A549 (cell line): ENCODE data around the gene ITPRIPL1. TPM values are rescaled to one million over a fixed set of nuclear protein-coding genes. Genes with fewer than 3 reads are reported as not detected.

ENCODE experiments used
- ATAC-seq, 2 experiments: fragments of 200-7000 bp in 1 of 2; fragments of >200 bp in 1 of 2; cut with Nextera tagmentation in 1 of 2; cut with Tn5 transposase in 1 of 2; 3 replicates each; pipeline versions ENCODE4 v1.8.0 to v1.9.1; 2018 to 2020; ENCODE audit warnings: mild to moderate bottlenecking in 1 of 2, moderate library complexity in 1 of 2
- CTCF ChIA-PET: fragments of 300-600 bp; sonication (Branson Sonifier 250); formaldehyde crosslinking; extraction: SDS; loops from one replicate; lab custom pipeline; 2021; ENCODE audit warnings: antibody characterized with exemption, inconsistent platforms; lab: Yijun Ruan, JAX
- POLR2A ChIA-PET: fragments of 350-600 bp; formaldehyde crosslinking; extraction: SDS; loops from one replicate; lab custom pipeline; 2021; ENCODE audit warnings: antibody characterized with exemption, inconsistent platforms; lab: Yijun Ruan, JAX
- DNase-seq, 2 experiments: peaks; one replicate each; pipeline versions ENCODE4 v3.0.0 to v3.0.0-alpha.2; 2011 to 2016; ENCODE audit warnings: low read depth in 1 of 2, low spot score in 1 of 2
- FAIRE-seq: peaks from 2 replicates; lab custom pipeline; 2011; peaks lifted over from hg19 to GRCh38; lab: Jason Lieb, UNC
- H3K27ac ChIP-seq, 2 experiments: fragments of >200 bp; sonication (Bioruptor Twin); formaldehyde crosslinking; 3 replicates each; pipeline ENCODE4 v1.5.1; 2016 to 2017
- H3K4me1 ChIP-seq: fragments of >200 bp; sonication (Bioruptor Twin); formaldehyde crosslinking; 3 replicates; pipeline ENCODE4 v1.6.1; 2016
- H3K4me2 ChIP-seq: fragments of >200 bp; sonication (Bioruptor Twin); formaldehyde crosslinking; 3 replicates; pipeline ENCODE4 v1.6.1; 2016
- H3K4me3 ChIP-seq: fragments of >200 bp; sonication (Bioruptor Twin); formaldehyde crosslinking; 3 replicates; pipeline ENCODE4 v1.5.1; 2016
- H3K9me3 ChIP-seq: fragments of >200 bp; sonication (Bioruptor Twin); formaldehyde crosslinking; 3 replicates; pipeline ENCODE4 v1.6.1; 2016
- ATOH8 ChIP-seq: fragments of 250-450 bp; sonication (Bioruptor Pico); IDR thresholded peaks from 2 replicates; pipeline ENCODE4 v1.5.0; 2020; ENCODE audit warnings: low read depth, mild to moderate bottlenecking, moderate library complexity
- CBX2 ChIP-seq: fragments of 200-600 bp; sonication (generic); IDR thresholded peaks from 2 replicates; pipeline ENCODE4 v1.6.1; 2016; ENCODE audit warnings: low read depth, mild to moderate bottlenecking, borderline replicate concordance
- CBX8 ChIP-seq: fragments of 200-600 bp; sonication (generic); IDR thresholded peaks from 2 replicates; pipeline ENCODE4 v1.6.1; 2016
- E2F6 ChIP-seq: IDR thresholded peaks from 2 replicates; pipeline ENCODE4 v1.6.1; 2012; ENCODE audit warnings: low read depth, borderline replicate concordance
- EHMT2 ChIP-seq: fragments of 200-600 bp; sonication (generic); IDR thresholded peaks from 2 replicates; pipeline ENCODE4 v1.6.1; 2016; ENCODE audit warnings: antibody characterized with exemption, low read depth, mild to moderate bottlenecking, moderate library complexity
- EP300 ChIP-seq, 2 experiments: fragments of >200 bp; sonication (Bioruptor Twin); formaldehyde crosslinking; IDR thresholded peaks; 2 replicates in 1 of 2; 3 replicates in 1 of 2; pipeline ENCODE4 v1.6.1; 2016 to 2017
- ESRRA ChIP-seq: fragments of 150-350 bp; IDR thresholded peaks from 2 replicates; pipeline ENCODE4 v1.6.1; 2014; ENCODE audit warnings: mild to moderate bottlenecking, low read length, borderline replicate concordance
- HDAC2 ChIP-seq: fragments of 200-600 bp; sonication (generic); IDR thresholded peaks from 2 replicates; pipeline ENCODE4 v1.6.1; 2016
- HMGXB4 ChIP-seq: fragments of 250-450 bp; sonication (Bioruptor Pico); IDR thresholded peaks from 2 replicates; pipeline ENCODE4 v1.5.0; 2021; ENCODE audit warnings: mild to moderate bottlenecking, moderate library complexity, borderline replicate concordance
- HOXB5 ChIP-seq: fragments of 250-450 bp; sonication (Bioruptor Pico); IDR thresholded peaks from 2 replicates; pipeline ENCODE4 v1.5.0; 2020; ENCODE audit warnings: mild to moderate bottlenecking, moderate library complexity
- JUN ChIP-seq, 2 experiments: fragments of >200 bp; sonication (Bioruptor Twin); formaldehyde crosslinking; IDR thresholded peaks; 2 replicates in 1 of 2; 3 replicates in 1 of 2; pipeline ENCODE4 v1.6.1; 2016 to 2017
- KDM1A ChIP-seq: fragments of 200-600 bp; sonication (generic); IDR thresholded peaks from 2 replicates; pipeline ENCODE4 v1.6.1; 2016; ENCODE audit warnings: low read depth, mild to moderate bottlenecking
- MAFK ChIP-seq: fragments of 450-650 bp; IDR thresholded peaks from 2 replicates; pipeline ENCODE4 v1.6.1; 2014; ENCODE audit not compliant: partially characterized antibody
- MAX ChIP-seq: IDR thresholded peaks from 2 replicates; pipeline ENCODE4 v1.6.1; 2012
- MAZ ChIP-seq: fragments of 150-350 bp; IDR thresholded peaks from 2 replicates; pipeline ENCODE4 v1.6.1; 2014; ENCODE audit warnings: antibody characterized with exemption, low read depth, low read length, borderline replicate concordance
- NPAS2 ChIP-seq: fragments of 250-450 bp; sonication (Bioruptor Pico); IDR thresholded peaks from 2 replicates; pipeline ENCODE4 v1.8.0; 2022; ENCODE audit warnings: mild to moderate bottlenecking, moderate library complexity, borderline replicate concordance
- NR3C1 ChIP-seq: fragments of >200 bp; sonication (Bioruptor Twin); formaldehyde crosslinking; IDR thresholded peaks from 3 replicates; pipeline ENCODE4 v1.6.1; 2017
- PHF8 ChIP-seq: fragments of 200-600 bp; sonication (generic); IDR thresholded peaks from 2 replicates; pipeline ENCODE4 v1.6.1; 2016; ENCODE audit warnings: low read depth, mild to moderate bottlenecking, antibody characterized with exemption, moderate library complexity, borderline replicate concordance
- POLR2A ChIP-seq: IDR thresholded peaks from 2 replicates; pipeline ENCODE4 v1.6.1; 2012; ENCODE audit warnings: mild to moderate bottlenecking, low read length
- REST ChIP-seq: fragments of 200-600 bp; sonication (generic); IDR thresholded peaks from 2 replicates; pipeline ENCODE4 v1.6.1; 2016; ENCODE audit warnings: antibody characterized with exemption, mild to moderate bottlenecking, moderate library complexity
- RFX5 ChIP-seq: fragments of 450-650 bp; IDR thresholded peaks from 2 replicates; pipeline ENCODE4 v1.7.1; 2014; ENCODE audit warnings: antibody characterized with exemption, mild to moderate bottlenecking, moderate library complexity
- SMC3 ChIP-seq: fragments of >200 bp; sonication (Bioruptor Twin); formaldehyde crosslinking; IDR thresholded peaks from 3 replicates; pipeline ENCODE4 v1.6.1; 2018; ENCODE audit warnings: inconsistent platforms
- TP53 ChIP-seq: fragments of 250-450 bp; sonication (Bioruptor Pico); IDR thresholded peaks from 2 replicates; pipeline ENCODE4 v1.5.0; 2021; ENCODE audit warnings: mild to moderate bottlenecking, moderate library complexity
- USF2 ChIP-seq: fragments of 450-650 bp; IDR thresholded peaks from 2 replicates; pipeline ENCODE4 v1.6.1; 2014; ENCODE audit warnings: antibody characterized with exemption
- ZFP36 ChIP-seq: fragments of 450-650 bp; IDR thresholded peaks from 2 replicates; pipeline ENCODE4 v1.6.1; 2014; ENCODE audit warnings: borderline replicate concordance; ENCODE audit not compliant: partially characterized antibody
- ZSCAN20 ChIP-seq: fragments of 250-450 bp; sonication (Bioruptor Pico); IDR thresholded peaks from 2 replicates; pipeline ENCODE4 v1.8.0; 2022; ENCODE audit warnings: mild to moderate bottlenecking, moderate library complexity
- WGBS: methylation state at CpG from one replicate; pipeline ENCODE4 v1.1.6; 2017; ENCODE audit errors: missing lambda C conversion rate; 5-methylcytosine and 5-hydroxymethylcytosine counted together
- polyA plus RNA-seq, 4 experiments: library from polyadenylated mRNA; depleted of rRNA in 3 of 4; stranded (reverse); fragments of >200 nt; fragmentation: RNase III in 1 of 4; extraction: RNeasy Plus Mini Kit Qiagen cat#74134 plus additional on column Dnase treatment in 1 of 4; gene quantifications; 2 replicates in 3 of 4; 3 replicates in 1 of 4; pipeline ENCODE4 v1.2.3, GENCODE V29; 2011 to 2017

ITPRIPL1 gene
- polyA plus RNA-seq, 2 of the 4 experiments (the other 2 are of a cell fraction) = not detected

- CTCF ChIA-PET = interaction anchor here (1.7 to 3.0 kb wide), 2 partner anchors 9 to 20 kb away, joined by 4 to 10 read pairs; partner anchors contain the start of gene SNRNP200
- 64% methylated on average over 6 of the region's 6 CpGs for WGBS
- Histone ChIP-seq H3K4me2 (no peak overlapping the region), H3K4me3 (no peak overlapping the region), H3K27ac (no peak overlapping the region), H3K9me3 (no peaks in the 10 kb centered on the region), H3K4me1 (peaks cover 14% of the 10 kb centered on the region)
- TF ChIP-seq ZSCAN20 (CRISPR knock-in tag) = no peak
- no peak for TF ChIP-seq HOXB5
- no peak for TF ChIP-seq ATOH8 (CRISPR knock-in tag)
- no peak for TF ChIP-seq MAZ
- no peak for TF ChIP-seq REST
- TF ChIP-seq TP53 (CRISPR knock-in tag) = no peak
- TF ChIP-seq PHF8 = no peak
- TF ChIP-seq POLR2A = no peak
- no peak for TF ChIP-seq ESRRA
- TF ChIP-seq MAX = no peak
- TF ChIP-seq USF2 = no peak
- no peak for TF ChIP-seq MAFK
- no peak for TF ChIP-seq CBX8
- no peak for TF ChIP-seq EHMT2
- TF ChIP-seq CBX2 = no peak
- TF ChIP-seq HMGXB4 (CRISPR knock-in tag) = no peak
- no peak for TF ChIP-seq KDM1A
- FAIRE-seq = no peak
- no peak for ATAC-seq
- no peak for DNase-seq
- POLR2A ChIA-PET = no interaction called here
Measured at GRCh38 chr2:96324721-96325040, 436 bp upstream of the ITPRIPL1 start.

- FAIRE-seq (no peak), DNase-seq (no peak), ATAC-seq (no peak)
- Histone ChIP-seq H3K4me2 (no peak overlapping the region), H3K27ac (no peak overlapping the region), H3K9me3 (no peaks in the 10 kb centered on the region), H3K4me1 (peaks cover 8% of the 10 kb centered on the region), H3K4me3 (no peak overlapping the region)
- CTCF ChIA-PET = no interaction called here
- TF ChIP-seq E2F6 (no peak), PHF8 (no peak), ZSCAN20 (CRISPR knock-in tag) (no peak), HDAC2 (no peak), ZFP36 (no peak), NR3C1 (no peak), RFX5 (no peak), JUN (IDR thresholded peaks at IDR 0.05) (no peak), MAFK (no peak), POLR2A (no peak), EP300 (IDR thresholded peaks at IDR 0.05) (no peak), SMC3 (no peak), NPAS2 (CRISPR knock-in tag) (no peak)
- 83% methylated on average over 8 of the region's 8 CpGs for WGBS
- POLR2A ChIA-PET = no interaction called here
Measured at GRCh38 chr2:96325884-96326255, 753 bp downstream of the ITPRIPL1 start.
